Adrenal gland (tissue), 5 donors: ENCODE data around the gene FBXL7.

Experiments
- CTCF ChIP-seq, 6 experiments: fragments of 450-650 bp in 4 of 6; fragments of 200-600 bp in 2 of 6; sonication (generic) in 1 of 6; IDR thresholded peaks; 1 replicate in 5 of 6; 2 replicates in 1 of 6; pipeline versions ENCODE4 v1.5.1 to v1.8.0; 2016 to 2021; ENCODE audit warnings: antibody characterized with exemption in 6 of 6, mild to moderate bottlenecking in 2 of 6, moderate library complexity in 1 of 6
- POLR2A ChIP-seq, 2 donors: fragments of 450-650 bp; IDR thresholded peaks; one replicate each; pipeline ENCODE4 v1.6.1; 2017; ENCODE audit warnings: antibody characterized with exemption in 2 of 2, mild to moderate bottlenecking in 2 of 2, moderate library complexity in 1 of 2
- donor health status: DM: no; HTN: no; CAD: no.

GRCh38 chr5:15727375-15727774, 227.4 kb downstream of the FBXL7 start:
- TF ChIP-seq CTCF (IDR thresholded peaks at IDR 0.05), result no peak
- no peak for TF ChIP-seq POLR2A (IDR thresholded peaks at IDR 0.05)
